ENCODE data around the gene TTC9C.

The TTC9C gene, protein sequence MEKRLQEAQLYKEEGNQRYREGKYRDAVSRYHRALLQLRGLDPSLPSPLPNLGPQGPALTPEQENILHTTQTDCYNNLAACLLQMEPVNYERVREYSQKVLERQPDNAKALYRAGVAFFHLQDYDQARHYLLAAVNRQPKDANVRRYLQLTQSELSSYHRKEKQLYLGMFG

DNA sequence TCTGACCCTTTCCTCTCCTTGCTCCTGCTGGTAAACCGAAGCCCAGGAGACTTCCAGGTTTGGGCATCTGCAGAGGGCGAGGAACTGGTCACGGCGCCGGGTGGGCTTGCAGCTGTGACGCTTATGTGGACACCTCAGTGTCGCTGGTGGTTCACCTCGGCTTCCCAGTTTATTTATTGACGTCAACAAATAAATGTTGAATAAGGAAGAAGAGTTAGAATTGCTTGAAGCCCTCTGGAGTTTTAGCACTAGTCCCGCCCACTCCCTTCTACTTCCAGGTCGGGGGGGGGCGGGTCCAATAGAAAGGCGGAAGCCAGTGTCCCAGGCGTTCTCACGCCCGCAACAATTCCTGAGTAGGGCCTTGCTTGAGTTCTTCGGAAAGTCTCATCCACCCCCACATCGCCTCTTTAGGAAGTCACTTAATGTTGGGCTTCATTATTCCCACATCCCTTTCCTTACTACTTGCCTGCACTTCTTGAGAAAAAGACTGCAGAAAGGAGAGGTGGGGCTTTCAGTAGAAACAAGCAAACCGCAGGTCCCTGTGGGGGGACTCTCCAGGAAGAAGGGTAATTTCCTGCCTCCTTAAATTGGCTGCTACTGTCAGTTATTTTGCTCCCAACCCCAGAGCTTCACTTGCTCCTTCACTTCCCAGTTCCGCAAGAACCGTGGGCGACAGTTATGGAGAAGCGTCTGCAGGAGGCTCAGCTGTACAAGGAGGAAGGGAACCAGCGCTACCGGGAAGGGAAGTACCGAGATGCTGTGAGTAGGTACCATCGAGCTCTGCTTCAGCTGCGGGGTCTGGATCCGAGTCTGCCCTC is at the start of gene TTC9C:
TSS of gene TTC9C (plus strand) at position 316 of the 818 bp plus-strand sequence. CDS start at position 679, 363 bp downstream.
- peak within 1 kb of the TSS; percentile 99 for H3K4me3 ChIP-seq (ENCODE audit: low read length)
- TF ChIP-seq, protein P1, sequence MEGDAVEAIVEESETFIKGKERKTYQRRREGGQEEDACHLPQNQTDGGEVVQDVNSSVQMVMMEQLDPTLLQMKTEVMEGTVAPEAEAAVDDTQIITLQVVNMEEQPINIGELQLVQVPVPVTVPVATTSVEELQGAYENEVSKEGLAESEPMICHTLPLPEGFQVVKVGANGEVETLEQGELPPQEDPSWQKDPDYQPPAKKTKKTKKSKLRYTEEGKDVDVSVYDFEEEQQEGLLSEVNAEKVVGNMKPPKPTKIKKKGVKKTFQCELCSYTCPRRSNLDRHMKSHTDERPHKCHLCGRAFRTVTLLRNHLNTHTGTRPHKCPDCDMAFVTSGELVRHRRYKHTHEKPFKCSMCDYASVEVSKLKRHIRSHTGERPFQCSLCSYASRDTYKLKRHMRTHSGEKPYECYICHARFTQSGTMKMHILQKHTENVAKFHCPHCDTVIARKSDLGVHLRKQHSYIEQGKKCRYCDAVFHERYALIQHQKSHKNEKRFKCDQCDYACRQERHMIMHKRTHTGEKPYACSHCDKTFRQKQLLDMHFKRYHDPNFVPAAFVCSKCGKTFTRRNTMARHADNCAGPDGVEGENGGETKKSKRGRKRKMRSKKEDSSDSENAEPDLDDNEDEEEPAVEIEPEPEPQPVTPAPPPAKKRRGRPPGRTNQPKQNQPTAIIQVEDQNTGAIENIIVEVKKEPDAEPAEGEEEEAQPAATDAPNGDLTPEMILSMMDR (conservative IDR thresholded peaks at IDR 0.05; ENCODE audit: low read length): no peak
- peak; percentile 87 for DNase-seq (ENCODE audit: low read depth)

DNA sequence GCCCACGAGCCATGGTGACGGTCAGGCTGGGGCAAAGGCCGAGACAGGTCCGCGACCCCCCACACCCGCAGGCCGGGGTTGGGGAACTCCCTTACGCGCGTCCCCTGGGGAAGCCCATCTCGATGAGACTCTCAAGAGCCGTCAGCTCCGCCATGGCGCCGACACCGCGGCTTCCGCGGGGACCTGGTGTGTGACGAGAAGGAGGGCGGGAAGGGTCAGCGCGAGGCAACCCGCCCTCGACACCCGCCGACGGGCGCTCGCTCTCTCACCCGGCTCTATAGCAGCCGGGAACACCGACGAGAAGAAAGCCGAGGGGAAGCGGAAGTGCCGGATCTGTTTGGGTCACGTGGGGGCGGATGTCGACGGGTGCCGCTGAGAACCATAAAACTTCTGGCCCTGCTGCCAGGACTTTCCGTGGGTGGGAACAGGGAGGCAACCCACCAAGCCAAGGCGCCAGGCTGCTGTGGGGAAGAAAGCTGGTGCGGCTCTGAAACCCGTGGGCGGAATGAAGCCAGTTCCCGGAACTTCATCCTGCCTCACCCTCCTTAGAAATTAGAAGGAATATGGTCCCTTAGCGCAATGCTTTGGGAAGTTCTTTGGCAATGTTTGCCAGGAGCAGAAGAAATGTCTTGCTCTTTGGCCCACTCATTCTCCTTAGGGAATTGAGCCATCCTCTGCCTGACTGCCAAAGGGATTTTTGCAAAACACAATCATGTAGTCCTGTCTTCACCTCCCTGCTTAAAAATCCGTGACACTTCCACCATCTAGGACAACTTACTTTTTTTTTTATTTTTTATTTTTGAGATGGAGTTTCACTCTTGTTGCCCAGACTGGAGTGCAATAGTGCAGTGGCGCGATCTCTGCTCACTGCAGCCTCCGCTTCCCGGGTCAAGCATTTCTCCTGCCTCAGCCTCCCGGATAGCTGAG is 49.3 kb upstream of the TTC9C start, which contains the start of gene UBXN1:
TSS of gene UBXN1 (minus strand) at position 304 of the 927 bp plus-strand sequence. CDS start at position 154, 150 bp downstream.
- peak; percentile 97 for DNase-seq (ENCODE audit: low read depth)
- TF ChIP-seq, protein P1 (conservative IDR thresholded peaks at IDR 0.05; ENCODE audit: low read length): no peak
- H3K4me3 ChIP-seq (ENCODE audit: low read length): peak within 1 kb of the TSS; percentile 95

DNA sequence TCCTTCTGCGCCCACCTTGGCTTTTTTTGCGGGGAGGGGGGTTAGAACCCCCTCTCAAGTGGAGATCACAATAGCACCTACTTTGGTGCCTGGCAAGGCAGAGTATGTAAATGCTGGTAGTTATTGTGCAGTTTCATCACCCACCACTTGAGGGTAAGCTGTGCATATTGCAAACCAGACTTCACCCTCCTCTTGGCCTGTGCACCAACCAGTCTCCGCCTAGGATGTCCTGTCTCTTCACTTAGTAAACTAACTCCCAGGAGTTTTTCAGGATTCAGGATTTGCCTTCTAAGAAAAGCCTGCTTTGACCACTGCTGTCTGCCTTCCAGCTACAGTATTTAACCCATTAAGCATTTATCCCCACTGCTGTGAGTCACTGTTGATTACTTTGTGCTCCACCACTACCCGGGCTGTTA is 47.5 kb upstream of the TTC9C start:
- TF ChIP-seq, protein P1 (conservative IDR thresholded peaks at IDR 0.05; ENCODE audit: low read length): peak; percentile 80
- no peak overlapping the region for H3K4me3 ChIP-seq (ENCODE audit: low read length)
- peak; percentile 88 for DNase-seq (ENCODE audit: low read depth)

DNA sequence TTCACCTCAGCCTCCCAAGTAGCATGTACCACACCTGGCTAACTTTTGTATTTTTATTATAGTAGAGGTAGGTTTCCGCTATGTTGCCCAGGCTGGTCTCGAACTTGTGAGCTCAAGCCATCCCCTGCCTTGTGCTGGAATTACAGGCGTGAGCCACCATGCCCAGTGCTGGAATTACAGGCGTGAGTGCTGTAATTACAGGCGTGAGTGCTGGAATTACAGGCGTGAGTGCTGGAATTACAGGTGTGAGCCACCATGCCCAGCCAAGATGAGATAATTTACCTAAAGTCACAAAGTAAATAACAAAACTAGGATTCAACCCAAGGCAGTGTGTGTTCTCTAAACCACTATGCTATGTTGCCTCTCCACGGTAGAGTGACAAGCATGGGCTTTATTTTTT is 45.8 kb upstream of the TTC9C start:
- TF ChIP-seq, protein P1 (conservative IDR thresholded peaks at IDR 0.05; ENCODE audit: low read length): no peak
- DNase-seq (ENCODE audit: low read depth): no peak
- H3K4me3 ChIP-seq (ENCODE audit: low read length): no peak overlapping the region

DNA sequence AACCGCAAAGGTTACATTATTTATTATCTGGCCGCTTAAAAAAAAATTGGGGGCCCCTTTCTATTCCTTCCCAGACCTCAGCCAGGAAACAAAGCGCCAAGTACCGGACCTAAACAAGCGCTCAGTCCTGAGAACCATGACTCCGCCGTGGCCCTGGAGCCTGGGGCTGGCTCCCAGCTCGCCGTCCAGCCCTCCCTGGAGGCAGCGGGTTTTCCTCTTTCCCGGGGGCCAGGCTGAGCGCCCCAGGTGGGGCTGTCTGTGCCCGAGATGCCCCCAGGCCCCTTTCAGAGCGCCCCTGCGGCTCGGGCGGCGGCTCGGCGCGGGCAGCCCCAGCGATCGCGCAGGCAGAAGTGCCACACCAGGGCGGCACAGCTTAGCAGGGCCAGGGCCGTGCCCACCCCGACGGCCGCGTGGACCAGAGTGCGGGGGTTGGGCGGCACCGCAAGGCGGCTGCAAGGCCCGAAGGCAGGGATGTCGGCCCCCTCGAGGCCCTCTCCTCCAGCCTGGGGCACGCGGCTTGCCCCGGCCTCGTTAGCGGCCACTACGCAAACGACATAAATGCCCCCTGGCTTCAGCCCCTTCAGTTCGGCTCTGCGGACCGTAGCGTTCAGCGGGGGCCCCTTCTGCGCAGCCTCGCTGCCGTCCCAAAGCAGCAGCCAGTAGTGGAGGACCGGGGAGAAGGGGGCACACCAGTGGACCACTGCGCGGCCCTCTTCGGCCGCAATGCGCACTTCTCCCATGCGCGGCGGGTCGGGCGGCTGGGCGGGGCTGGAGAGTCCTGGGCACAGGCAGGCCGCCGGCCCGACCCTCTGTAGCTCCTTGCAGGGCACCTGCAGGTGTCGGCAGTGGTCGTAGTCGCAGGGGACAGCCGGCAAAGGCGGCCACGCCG is 40.5 kb upstream of the TTC9C start:
- TF ChIP-seq, protein P1 (conservative IDR thresholded peaks at IDR 0.05; ENCODE audit: low read length): no peak
- H3K4me3 ChIP-seq (ENCODE audit: low read length): peak overlapping the region; percentile 70
- no peak for DNase-seq (ENCODE audit: low read depth)

DNA sequence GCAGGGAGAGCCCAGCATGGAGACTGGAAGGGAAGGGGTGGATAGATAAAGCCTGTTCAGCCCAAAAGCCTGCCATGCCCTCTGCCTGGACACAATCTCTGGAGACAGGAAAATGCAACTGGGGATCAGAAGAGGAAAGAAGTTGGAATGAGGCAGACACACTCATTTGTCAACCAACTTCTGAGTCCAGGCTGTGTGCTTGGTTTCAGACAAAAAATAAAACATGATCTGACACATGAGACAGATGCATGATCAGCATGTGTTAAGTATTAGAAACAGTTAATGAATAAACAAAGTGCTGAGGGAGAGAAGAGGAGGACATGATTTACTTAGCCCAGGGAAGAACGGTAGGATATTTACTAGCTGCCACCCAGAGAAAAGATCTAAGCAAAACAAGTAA is 39.8 kb upstream of the TTC9C start:
- DNase-seq (ENCODE audit: low read depth): peak; percentile 29
- H3K4me3 ChIP-seq (ENCODE audit: low read length): peak overlapping the region; percentile 70

More for the DNA sequence above, 39.8 kb upstream of the TTC9C start:
- TF ChIP-seq, protein P1 (conservative IDR thresholded peaks at IDR 0.05; ENCODE audit: low read length): no peak
